HuH-7 (cell line): Measurements from ENCODE around the gene PLCXD1.
A peak's percentile ranks its signal among the peaks of the same experiment; 100 is the strongest.
"Not testable (repeated sequence)": the region's sequence is repeated elsewhere in the genome, so short reads cannot be mapped to it uniquely, and the experiment has no call there.

Experiments used
- DNase-seq: peaks from one replicate; pipeline ENCODE4 v3.0.0; 2011; ENCODE audit warnings: low spot score

PLCXD1 gene

DNA sequence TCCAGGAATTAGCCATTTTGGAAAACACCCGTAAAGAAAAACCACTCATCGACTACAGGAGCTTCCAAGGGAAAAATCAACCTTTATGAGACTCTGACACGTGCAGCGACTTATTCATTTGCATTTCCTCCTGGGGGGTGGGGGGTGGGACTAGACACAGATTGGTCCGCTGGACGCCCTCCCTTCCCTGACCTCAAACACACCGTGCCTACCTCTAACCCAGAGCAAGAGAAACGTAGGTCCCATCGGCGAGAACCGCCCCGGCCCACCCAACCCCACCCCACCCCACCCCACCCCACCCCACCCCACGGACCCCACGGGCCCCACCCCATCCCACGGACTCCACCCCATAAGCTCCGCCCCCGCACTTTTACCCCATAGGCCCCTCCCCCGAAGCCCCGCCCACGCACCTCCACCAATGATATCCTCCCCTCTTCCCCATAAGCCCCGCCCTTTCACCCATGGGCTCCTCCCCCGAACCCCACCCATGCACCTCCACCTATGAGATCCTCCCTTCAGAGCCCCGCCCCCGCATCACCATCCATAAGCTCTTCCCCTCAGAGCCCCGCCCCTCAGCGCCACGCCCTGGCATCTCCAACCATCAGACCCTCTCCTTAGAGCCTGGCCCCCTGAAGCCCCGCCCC lies 36.4 kb downstream of the PLCXD1 start:
- DNase-seq: peak; percentile 73

DNA sequence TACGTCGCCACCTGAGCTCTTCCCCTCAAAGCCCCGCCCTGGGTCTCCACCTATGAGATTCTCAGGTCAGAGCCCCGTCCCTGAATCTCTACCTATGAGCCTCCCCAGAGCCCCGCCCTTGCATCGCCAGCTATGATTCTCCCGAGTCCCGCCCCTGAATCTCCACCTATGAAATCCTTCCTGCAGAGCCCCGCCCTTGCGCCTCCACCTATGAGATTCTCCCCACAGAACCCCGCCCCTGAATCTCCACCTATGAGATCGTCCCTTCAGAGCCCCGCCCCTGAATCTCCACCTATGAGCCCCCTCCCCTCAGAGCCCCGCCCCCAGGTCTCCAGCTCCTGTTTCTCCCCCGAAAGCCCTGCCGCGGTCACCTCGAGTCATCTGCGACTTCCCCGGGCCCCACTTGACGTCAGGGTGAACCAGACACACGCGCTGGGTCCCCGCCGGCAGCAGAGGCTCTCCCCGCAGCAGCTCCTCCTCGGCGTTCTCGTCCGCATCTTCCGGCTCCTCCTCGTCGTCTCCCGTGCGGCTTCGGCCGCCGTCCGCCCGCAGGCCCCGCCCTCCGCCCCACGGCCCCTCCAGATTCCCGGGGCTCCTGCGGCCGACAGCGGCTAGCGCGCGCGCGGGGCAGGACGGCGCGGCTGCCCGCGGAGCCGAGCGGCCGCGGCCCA lies 37.0 kb downstream of the PLCXD1 start:
- no peak for DNase-seq

- peak; percentile 85 for DNase-seq
Measured at GRCh38 chrX:318739-319578, 37.8 kb downstream of the PLCXD1 start, which contains the start of gene GTPBP6. TSS of gene GTPBP6 (minus strand) at chrX:318796. CDS start at chrX:318787, 9 bp downstream.

DNA sequence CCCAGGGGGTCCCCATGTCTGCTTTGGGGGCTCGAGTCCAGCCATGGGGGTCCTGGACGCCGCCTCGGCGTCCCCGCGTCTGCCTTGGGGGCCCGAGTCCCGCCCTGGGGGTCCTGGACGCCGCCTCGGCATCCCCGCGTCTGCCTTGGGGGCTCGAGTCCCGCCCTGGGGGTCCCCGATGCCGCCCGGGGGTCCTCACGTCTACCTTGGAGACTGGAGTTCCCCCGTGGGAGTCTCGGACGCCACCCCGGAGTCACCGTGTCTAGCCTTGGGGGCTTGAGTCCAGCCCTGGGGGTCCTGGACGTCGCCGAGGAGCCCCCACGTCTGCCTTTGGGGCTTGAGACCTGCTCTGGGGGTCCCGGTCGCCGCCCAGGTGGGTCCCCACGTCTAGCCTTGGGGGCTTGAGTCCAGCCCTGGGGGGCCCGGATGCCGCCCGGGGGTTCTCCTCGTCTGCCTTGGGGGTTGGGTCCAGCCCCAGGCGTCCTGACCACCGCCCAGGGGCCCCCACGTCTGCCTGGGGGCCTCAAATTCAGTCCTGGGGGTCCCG lies 38.5 kb downstream of the PLCXD1 start:
- DNase-seq: no peak

- DNase-seq: no peak
Measured at GRCh38 chrX:320126-320783, 39.1 kb downstream of the PLCXD1 start.

- peak; percentile 13 for DNase-seq
Measured at GRCh38 chrX:323721-324628, 42.8 kb downstream of the PLCXD1 start.

DNA sequence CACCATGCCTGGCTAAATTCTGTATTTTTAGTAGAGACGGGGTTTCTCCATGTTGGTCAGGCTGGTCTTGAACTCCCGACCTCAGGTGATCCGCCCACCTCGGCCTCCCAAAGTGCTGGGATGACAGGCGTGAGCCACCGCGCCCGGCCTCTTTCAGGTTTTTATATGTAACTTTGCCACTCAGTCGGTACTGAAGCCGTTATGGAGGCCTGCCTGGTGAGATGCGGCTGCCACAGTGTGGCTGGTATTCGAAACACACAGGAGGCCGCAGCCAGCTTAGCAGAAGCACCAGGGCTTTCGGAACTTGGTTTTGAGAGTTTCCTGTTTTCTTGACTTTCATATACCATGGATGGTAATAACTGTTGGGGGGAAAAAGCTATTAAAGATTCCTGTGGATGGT lies 43.5 kb downstream of the PLCXD1 start:
- not testable (repeated sequence) for DNase-seq

DNA sequence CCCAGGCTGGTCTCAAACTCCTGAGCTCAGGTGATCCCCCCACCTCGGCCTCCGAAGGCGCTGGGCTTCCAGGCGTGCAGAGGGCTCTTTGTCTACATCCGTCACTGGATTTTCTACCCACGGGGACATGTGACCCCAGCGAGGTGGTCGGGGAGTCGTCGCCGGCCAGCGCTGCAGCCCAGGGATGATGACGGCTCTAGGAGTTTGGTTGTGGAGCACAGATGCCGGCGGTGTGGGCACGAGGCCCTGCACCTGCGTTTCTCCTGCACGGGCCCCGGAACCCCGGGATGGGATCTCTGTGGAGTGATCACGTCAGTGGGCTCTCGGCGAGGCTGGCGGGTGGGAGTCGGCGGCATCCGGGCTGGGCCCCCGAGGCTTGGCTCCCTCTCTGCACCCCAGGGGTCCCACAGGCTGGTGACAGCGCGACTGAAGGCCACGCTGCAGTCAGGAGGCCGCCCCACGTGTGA lies 46.5 kb downstream of the PLCXD1 start:
- no peak for DNase-seq

GRCh38 chrX:329291-329910 lies 48.2 kb downstream of the PLCXD1 start:
- DNase-seq: no peak

DNA sequence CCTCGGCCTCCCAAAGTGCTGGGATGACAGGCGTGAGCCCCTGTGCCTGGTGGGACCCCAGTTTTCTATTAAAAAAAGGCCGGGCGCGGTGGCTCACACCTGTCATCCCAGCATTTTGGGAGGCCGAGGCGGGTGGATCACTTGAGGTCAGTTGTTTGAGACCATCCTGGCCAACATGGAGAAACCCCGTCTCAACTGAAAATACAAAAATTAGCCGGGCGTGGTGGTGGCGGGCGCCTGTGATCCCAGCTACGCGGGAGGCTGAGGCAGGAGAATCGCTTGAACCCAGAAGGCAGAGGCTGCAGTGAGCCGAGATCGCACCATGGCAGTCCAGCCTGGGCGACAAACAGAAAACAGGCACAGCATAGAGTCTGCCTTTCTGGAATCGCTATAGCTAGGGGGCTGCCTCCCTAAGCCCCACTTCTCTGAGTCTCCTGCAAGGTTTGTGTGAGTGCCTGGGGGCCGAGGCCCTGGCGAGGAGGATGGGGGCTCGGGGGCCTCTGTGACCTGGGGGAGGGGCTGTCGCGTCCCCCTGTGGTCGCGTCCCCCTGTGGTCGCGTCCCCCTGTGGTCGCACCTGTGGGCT lies 49.1 kb downstream of the PLCXD1 start:
- not testable (repeated sequence) for DNase-seq

DNA sequence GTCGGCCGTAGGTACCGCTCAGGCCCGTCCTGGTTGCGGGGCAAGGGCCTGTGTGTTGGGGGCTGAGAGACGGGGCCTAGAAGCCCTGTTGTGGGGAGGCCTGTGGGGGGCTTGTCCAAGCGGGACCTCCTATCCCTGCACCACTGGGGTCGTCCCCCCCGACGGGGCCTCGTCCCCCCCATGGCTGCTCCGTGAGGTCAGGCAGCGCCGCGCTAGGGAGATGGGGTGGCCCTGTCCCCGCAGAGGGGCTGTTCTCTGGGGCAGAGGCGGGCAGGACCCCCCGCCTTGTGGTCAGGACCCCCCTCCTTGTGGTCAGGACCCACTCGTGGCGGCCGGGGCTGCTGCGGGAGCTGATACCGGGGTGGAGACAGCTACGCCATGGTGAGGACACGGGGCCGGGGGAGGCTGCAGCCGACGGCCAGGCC lies 49.6 kb downstream of the PLCXD1 start:
- DNase-seq: no peak

DNA sequence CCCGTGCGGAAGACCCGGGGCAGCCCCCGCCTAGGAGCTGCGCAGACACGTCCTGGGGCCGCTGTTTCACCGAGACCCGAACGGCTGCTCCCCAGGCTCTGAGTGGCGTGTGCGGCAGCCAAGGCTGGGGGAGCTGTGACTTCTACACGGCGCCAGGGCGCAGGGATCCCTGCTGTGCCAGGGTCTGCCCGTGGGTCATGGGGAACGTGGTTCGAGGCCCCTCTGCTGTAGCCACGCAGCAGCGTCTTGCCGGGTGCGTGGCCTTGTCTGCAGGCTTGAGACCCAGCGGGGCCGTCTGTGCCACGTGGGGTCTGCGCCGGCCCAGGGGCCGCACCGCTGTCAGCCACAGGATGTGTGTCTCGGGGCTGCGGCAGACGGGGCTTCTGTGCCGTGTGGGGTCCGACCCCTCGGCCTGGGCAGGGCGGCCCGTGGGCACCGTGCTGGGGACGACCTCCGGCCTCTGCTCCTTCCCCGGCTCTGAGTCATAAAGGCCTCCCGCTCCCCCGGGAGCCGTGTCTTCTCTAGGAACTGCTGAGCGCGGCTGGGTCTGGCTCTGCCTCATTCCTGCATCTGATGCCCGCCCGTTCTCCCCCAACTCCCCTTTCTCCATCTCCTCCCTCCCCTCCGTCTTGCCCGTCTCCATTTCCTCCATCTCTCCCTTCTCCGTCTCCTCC lies 50.1 kb downstream of the PLCXD1 start:
- DNase-seq: no peak

DNA sequence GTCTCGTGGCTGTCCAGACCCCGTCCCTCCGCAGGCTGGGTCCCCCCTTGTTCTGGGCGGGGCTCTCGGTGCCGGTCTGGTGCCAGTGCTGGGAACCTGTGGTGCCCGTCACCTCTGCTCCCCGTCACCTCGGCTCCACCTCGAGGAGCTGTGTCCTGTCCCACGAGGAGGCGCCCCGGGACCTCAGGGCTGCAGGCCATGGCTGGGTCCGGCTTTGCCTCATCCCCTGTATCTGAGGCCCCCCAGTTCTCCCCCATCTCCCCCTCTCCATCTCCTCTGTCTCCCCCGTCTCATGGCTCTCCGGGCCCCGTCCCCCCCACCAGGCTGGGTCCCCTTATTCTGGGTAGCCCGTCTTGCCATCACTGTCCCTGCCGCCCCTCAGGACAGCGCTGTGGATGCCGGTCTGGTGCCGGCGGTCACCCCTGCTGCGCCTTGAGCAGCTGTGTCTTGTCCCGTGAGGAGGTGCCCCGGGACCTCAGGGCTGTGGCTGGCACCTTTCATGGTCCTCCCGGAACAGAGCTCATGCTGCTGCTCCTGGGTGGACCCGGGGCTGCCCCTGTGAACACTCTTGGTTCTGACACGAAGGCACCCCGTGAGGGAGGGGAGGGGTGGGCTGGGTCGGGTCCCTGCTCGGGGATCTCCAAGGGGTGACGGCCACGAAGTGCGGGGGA lies 50.8 kb downstream of the PLCXD1 start:
- no peak for DNase-seq

GRCh38 chrX:332496-332860 lies 51.3 kb downstream of the PLCXD1 start:
- DNase-seq: no peak

DNA sequence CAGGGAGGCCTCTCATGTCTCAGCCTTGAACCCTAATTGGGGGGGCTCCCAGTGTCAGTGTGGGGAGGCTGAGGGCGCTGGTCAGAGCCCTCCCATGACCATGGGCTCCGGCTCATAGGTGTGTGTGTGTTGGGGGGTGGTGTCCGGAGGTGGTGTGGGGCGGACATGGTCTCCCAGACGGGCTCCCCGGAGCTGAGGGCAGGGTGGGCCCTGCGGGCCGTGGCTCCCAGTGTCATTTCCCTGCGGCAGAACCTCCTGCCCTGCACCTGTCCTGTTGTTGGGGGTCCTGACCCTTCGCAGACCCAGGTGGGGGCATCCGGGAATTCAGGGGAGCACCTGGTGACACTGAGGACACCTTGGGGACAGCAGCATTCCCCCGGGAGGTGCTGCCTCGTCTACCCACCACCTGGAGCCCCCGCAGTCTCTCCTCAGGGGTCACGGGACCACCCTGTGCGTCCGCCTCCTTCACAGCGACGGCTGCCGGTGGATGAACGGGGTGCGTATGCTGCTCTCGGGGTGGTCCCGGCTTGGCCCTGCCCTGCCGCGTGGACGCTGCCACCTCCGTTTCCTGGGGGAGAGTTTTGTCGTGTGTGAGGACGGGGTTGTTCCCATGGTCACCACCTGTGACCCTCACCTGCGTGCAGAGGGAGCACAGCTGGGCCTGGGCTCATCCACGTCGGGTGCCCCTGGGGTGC lies 51.9 kb downstream of the PLCXD1 start:
- no peak for DNase-seq

GRCh38 chrX:333611-334311 lies 52.6 kb downstream of the PLCXD1 start:
- DNase-seq: no peak

GRCh38 chrX:334331-334891 lies 53.2 kb downstream of the PLCXD1 start:
- no peak for DNase-seq
